Effector CD4-positive, alpha-beta T cell (primary cell): Measurements from ENCODE around the gene LOXL1.
"Not testable (repeated sequence)": the region's sequence is repeated elsewhere in the genome, so short reads cannot be mapped to it uniquely, and the experiment has no call there.

ENCODE experiments used
- DNase-seq: peaks from one replicate; pipeline ENCODE4 v3.0.0-alpha.2; 2020

The LOXL1 gene

GRCh38 chr15:73923156-73923487 lies 3.1 kb upstream of the LOXL1 start:
- no peak for DNase-seq

- no peak for DNase-seq
Measured at GRCh38 chr15:73923488-73924164, 2.6 kb upstream of the LOXL1 start.

- DNase-seq: no peak
Measured at GRCh38 chr15:73924171-73924921, 1.9 kb upstream of the LOXL1 start.

GRCh38 chr15:73925848-73926218 lies 429 bp upstream of the LOXL1 start:
- DNase-seq: no peak

- no peak for DNase-seq
Measured at GRCh38 chr15:73927003-73927475, 777 bp downstream of the LOXL1 start.

GRCh38 chr15:73927476-73928240 lies 1.4 kb downstream of the LOXL1 start:
- peak; percentile 68 for DNase-seq

- DNase-seq: no peak
Measured at GRCh38 chr15:73928241-73928579, 1.9 kb downstream of the LOXL1 start.

- DNase-seq: no peak
Measured at GRCh38 chr15:73928971-73929627, 2.8 kb downstream of the LOXL1 start.

GRCh38 chr15:73930371-73930770 lies 4.1 kb downstream of the LOXL1 start:
- DNase-seq: no peak

- no peak for DNase-seq
Measured at GRCh38 chr15:73930790-73931281, 4.6 kb downstream of the LOXL1 start.

- no peak for DNase-seq
Measured at GRCh38 chr15:73931441-73931840, 5.2 kb downstream of the LOXL1 start.

- no peak for DNase-seq
Measured at GRCh38 chr15:73932381-73933191, 6.3 kb downstream of the LOXL1 start.

- no peak for DNase-seq
Measured at GRCh38 chr15:73934281-73934680, 8.0 kb downstream of the LOXL1 start.

- DNase-seq: no peak
Measured at GRCh38 chr15:73935547-73935946, 9.3 kb downstream of the LOXL1 start.

- no peak for DNase-seq
Measured at GRCh38 chr15:73936181-73936580, 9.9 kb downstream of the LOXL1 start.

GRCh38 chr15:73936588-73937290 lies 10.5 kb downstream of the LOXL1 start:
- DNase-seq: no peak

GRCh38 chr15:73937296-73937695 lies 11.0 kb downstream of the LOXL1 start:
- no peak for DNase-seq

- no peak for DNase-seq
Measured at GRCh38 chr15:73937726-73938125, 11.5 kb downstream of the LOXL1 start.

- DNase-seq: not testable (repeated sequence)
Measured at GRCh38 chr15:73938516-73938915, 12.3 kb downstream of the LOXL1 start.

GRCh38 chr15:73939138-73939537 lies 12.9 kb downstream of the LOXL1 start:
- DNase-seq: no peak
